GM12873 (cell line): ENCODE data around the gene ERAP2.

Experiments
- TF ChIP-seq, protein P1 (sequence below): IDR thresholded peaks from 2 replicates; pipeline ENCODE4 v1.5.1; 2012; ENCODE audit warnings: low read depth, mild to moderate bottlenecking, moderate library complexity, low read length, control low read depth; ENCODE audit not compliant: insufficient read depth; ENCODE audit errors: missing control alignments

Gene ERAP2

GRCh38 chr5:96864922-96865530, 11.3 kb upstream of the ERAP2 start:
- TF ChIP-seq, protein P1, sequence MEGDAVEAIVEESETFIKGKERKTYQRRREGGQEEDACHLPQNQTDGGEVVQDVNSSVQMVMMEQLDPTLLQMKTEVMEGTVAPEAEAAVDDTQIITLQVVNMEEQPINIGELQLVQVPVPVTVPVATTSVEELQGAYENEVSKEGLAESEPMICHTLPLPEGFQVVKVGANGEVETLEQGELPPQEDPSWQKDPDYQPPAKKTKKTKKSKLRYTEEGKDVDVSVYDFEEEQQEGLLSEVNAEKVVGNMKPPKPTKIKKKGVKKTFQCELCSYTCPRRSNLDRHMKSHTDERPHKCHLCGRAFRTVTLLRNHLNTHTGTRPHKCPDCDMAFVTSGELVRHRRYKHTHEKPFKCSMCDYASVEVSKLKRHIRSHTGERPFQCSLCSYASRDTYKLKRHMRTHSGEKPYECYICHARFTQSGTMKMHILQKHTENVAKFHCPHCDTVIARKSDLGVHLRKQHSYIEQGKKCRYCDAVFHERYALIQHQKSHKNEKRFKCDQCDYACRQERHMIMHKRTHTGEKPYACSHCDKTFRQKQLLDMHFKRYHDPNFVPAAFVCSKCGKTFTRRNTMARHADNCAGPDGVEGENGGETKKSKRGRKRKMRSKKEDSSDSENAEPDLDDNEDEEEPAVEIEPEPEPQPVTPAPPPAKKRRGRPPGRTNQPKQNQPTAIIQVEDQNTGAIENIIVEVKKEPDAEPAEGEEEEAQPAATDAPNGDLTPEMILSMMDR = no peak

GRCh38 chr5:96868603-96869371, 7.5 kb upstream of the ERAP2 start:
- TF ChIP-seq, protein P1 = peak; percentile 99

GRCh38 chr5:96869372-96869641, 7.0 kb upstream of the ERAP2 start:
- TF ChIP-seq, protein P1 = no peak

DNA sequence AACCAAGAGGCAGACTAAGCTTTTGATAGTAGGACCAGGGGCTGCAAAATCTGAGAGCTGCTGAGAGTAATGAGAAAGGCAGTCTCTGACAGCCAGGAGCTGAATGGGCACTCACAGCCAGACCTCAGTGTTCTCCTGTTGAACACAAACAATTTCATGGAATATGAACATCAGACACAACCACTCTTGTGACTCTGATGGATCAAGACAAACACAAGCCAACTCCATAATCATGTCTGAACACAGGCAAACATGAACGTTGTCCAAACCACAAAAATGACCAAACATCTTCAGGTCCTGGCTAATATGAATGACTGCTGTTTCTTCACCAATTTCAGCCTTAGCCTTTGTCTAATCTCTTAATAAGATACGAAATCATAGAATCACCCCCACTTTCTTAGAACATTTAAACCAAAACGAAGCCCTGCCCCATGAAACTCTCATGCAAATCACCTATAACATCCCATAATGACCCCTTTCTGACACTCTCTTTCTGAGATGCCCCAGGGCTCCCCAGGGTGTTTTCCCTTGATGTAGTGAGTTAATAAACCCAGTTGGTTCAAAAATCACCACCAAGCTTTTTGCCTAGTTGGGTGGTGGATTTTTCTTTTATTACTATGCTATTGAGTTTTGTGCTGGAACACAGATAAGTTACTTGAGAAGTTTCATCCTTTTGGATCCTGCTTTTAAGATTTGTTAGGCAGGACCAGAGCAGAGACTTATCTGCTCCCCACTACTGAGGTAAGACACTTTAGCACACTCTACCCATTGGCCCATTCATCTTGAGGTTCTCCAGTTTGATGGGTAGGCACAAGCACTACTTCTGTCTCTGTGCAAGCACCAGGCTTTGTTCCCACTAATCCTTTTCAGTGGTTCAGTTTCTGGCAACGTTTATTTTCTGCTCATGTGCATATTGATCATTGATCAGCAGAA, 5.9 kb upstream of the ERAP2 start:
- TF ChIP-seq, protein P1 = no peak

- TF ChIP-seq, protein P1 = no peak
Observed at GRCh38 chr5:96871027-96871399, 5.3 kb upstream of the ERAP2 start.

DNA sequence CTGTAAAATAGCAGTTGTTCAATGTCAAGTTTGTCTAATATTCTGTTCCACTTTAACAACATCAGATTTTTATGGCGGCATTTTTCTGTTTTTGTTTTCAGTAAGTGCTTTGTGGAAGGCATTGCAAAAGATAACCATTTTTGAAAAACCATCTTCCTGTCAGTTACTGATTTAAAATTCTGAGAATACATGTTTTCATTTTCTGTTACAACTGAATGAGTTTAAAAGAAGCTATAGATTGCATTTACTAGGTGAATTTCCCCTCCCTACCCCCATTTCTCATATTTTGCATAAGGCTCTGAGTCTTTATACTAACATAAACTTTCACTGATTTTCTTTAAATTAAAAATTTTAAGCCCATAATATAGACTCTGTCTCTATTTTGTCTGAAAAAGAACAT, 4.6 kb upstream of the ERAP2 start:
- TF ChIP-seq, protein P1 = no peak

DNA sequence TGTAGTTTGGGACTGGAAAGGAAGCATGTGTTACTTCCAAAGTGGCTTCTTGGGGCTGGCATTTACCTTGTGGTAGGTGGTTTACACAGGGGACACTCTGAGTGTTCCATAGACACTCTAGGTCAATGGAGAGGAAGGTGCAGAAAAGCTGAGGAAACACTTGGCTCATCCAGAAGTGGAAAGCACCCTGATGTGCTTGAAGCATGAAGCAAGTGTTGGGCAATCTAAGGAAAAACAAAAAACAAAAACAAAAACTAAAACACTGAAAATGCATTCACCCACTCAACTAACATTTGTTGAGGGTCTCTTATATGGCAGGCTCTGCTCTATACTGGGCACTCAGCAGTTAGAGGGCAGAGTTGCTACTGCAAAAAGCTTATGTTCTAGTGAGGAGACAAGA, 2.9 kb upstream of the ERAP2 start:
- TF ChIP-seq, protein P1 = no peak
